Activated CD4-positive, alpha-beta T cell treated with anti-CD3 and anti-CD28 coated beads, Interleukin-2, Interleukin-4, amounts not matched to agents 100 ng/mL and 50 ng/mL, durations not matched to agents 16 hours and 8 hours (primary cell): Measurements from ENCODE around the gene SPTA1.
"Not testable (repeated sequence)": the region's sequence is repeated elsewhere in the genome, so short reads cannot be mapped to it uniquely, and the experiment has no call there.

Source experiments
- DNase-seq: peaks from one replicate; pipeline ENCODE4 v3.0.0-alpha.2; 2020; ENCODE audit warnings: low spot score

SPTA1 gene

DNA sequence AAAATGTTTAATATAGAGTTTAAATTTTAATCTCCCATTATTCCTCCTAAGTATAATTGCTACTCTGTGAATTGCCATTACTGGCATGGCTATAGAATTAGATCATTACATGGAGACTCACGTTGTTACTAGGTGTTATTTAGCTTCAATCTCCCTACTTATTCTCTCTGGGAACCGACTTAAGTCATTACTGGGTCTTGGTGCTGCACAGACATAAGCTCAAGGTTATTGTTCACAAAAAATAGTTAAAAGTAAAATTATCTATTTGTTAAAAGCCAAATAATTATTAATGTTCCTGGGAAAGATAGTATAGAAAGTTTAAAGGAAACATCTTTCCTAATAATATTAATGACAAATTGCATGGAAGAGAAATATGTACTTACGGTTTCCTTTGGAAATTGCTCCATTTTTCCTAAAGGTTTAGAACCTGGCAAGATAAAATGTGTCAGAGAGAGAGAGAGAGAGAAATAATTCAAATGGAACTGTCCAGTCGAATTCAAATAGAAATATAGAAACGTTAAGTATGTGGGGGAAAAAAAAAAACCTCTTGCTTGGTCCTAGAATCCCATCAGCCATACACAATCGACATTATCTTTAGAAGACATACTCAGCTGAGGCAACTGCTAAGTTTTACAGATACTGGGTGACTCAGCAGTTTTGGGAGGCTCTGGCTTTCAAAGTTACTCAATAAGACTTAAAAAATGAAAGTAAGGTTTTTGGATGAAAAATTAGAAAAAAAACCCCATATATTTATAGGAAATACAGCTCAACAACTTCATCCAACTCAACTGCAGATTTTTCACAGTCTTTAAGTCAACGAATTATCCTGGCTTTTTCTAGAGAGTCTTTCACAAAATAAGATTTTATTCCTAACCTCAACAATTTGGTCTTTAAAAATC, at the start of gene SPTA1:
Gene SPTA1 (minus strand): TSS at position 605 of the 899 bp plus-strand sequence. CDS start 198 bp downstream, at position 407.
- no peak for DNase-seq

GRCh38 chr1:158735848-158736247, 49.3 kb upstream of the SPTA1 start:
- DNase-seq, result no peak

DNA sequence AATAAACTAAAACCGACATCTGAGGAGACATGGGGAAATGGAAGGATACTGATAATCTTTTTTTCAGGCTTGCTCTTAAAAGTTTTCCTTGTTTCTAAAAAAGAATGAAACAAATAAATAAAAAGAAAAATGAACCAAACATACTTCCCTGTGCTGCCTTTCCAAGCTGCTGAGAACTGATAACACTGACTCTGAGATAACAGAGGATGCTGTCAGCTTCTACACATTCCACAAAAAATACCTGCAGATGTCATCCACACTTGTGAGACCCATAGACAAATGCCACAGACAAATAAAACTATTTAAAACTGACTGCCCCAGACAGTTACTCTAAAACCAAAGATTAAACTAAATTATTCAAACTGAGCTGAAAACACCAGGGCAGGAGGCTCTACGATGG, 46.0 kb upstream of the SPTA1 start:
- no peak for DNase-seq

DNA sequence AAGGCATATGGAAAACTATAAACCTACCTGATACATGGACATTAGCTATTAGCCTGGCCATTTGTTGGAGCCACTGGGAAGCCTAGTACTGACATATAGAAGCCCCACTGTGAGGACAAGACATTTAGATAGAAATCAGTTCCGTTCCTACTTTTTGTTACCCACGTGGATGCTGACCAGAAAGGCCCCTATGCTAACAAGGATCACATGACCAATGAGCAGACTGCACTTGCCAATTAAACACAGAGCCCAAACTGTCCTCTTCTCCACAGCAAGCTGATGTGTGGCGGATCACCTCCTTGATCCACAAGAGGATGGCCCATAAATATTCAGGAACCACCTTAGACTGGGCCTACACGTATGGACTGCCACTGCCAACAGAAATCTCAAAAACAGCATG, 45.2 kb upstream of the SPTA1 start:
- no peak for DNase-seq

DNA sequence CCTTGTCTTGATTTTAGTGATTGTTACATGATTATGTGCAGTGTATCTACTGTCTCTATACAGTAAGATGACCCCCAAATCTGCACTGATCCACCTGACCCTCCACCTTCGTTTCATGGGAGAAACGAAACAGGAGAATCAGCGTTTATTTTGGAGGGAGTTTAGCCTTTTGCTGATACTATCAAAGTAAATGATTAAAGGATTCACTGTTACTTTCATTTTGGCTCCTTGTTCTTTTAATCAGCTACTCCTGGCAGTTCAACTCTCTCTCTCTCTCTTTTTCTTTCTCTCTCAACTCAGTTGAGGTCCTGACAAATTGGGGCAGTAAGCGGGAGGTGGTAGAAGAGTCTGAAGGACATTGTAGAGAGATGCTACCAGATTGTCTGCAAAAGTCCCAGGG, 43.9 kb upstream of the SPTA1 start:
- DNase-seq, result no peak

DNA sequence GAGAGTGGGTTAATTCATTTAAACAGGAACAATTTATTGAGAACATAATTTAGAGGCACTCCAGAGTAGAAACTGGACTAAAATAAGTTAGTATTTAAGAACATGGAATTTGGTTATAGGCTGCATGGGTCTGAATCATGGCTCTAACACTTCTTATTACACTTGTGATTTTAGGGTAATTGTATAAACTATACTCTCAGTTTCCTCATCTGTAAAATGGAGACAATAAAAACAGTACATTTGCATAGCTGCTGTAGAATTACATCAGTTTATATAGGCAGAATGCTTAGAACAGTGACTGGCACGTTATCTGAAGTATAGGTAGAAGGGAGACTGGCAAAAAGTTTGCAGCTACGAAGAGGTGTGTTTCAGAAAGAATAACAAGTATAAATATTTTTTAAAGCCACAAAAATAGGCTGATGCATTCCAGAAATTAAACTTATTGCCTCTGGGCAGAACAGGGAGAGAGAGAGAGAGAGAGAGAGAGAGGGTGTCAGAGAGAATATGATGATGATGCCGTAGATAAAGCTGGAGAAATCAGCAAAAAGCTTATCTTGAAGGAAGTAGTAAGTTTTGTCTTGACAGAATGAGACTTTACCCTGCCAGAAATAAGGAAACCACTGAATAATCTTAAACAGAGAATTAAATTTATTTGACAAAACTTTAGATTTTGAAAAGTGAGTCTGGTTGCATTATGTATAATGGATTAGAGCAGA, 42.2 kb upstream of the SPTA1 start:
- no peak for DNase-seq

- no peak for DNase-seq
Measured at GRCh38 chr1:158724442-158724841, 37.9 kb upstream of the SPTA1 start.

- no peak for DNase-seq
Measured at GRCh38 chr1:158720620-158721019, 34.1 kb upstream of the SPTA1 start, which contains the start of gene OR6K3. Gene OR6K3, minus strand, starts transcription at chr1:158720720. Its CDS starts 2,605 bp downstream, at chr1:158718115.

DNA sequence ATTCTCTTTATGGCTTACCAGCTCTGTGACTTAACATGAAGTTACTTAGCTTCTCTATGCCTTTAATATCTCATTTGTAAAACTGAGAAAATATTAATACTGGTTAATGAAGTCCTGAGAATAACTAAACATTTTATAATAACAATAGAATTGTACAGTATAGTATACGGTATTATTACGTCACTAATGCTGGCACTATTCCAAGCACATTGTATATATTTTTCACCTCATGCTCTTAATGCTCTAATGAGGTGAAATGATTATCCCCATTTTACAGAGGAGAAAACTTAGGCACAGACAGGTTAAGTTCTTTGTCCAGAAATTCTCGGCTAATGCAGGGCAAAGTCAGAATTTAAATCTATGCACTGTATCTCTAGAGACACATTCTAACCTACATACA, 33.1 kb upstream of the SPTA1 start:
- no peak for DNase-seq

DNA sequence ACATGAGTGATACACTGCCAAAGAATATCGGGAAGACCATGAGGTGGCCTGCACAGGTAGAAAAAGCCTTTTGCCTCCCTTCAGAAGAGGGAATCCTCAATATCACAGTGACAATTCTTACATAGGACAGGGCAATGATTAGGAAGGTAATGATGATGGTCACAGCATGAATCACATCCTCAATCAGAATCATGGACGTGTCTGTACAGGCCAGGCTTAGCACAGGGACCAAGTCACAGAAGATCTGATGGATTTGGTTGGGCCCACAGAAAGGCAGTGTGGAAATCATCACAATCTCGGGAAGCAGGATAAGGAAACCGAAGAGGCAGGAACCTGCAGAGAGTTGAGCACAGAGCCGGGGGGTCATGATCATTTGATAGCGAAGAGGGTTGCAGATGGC, 30.8 kb upstream of the SPTA1 start:
- no peak for DNase-seq

DNA sequence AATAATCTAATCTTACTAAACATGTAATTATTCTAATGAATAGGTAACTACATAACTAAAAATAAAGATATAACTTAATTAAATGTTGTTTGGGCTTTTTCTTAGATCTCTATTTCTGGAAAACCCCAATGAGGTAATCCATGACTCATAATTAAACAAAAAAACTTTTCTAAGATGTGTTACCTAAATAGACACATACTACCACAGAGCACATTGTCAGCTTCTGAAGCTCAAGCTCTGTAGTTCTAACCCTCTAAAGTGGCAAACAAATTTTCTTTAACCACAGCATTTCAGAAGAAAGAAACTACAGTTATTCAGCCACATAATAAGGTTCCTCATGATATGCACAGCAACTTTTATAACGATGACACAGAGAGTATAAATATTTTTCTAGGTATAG, 29.8 kb upstream of the SPTA1 start:
- peak; percentile 50 for DNase-seq

DNA sequence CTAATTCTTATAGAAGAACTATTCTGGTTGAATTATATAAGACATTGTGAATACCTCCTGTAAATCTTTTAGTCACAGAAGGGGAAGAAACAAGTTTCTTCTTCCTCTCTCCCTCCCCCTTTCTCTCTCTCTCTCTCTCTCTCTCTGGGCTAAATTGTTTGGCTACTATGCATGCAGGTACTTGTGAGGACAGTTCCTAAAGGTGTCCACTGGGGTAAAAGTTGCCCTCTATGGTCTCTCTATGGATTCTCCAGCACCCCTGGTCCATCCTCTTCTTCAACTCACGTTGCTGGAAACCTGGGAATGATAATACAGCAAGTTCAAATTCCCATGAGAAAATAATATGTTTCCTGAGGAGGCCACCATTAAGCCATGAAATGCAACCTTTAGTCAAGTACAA, 28.2 kb upstream of the SPTA1 start:
- no peak for DNase-seq

GRCh38 chr1:158711098-158711497, 24.6 kb upstream of the SPTA1 start:
- no peak for DNase-seq

- DNase-seq, result no peak
Measured at GRCh38 chr1:158706096-158706495, 19.6 kb upstream of the SPTA1 start.

- no peak for DNase-seq
Measured at GRCh38 chr1:158700552-158700951, 14.0 kb upstream of the SPTA1 start, which contains the start of gene OR6K2. Gene OR6K2, minus strand, starts transcription at chr1:158700652. Its CDS starts 0 bp downstream, at chr1:158700652.

- DNase-seq, result no peak
Measured at GRCh38 chr1:158694596-158694995, 8.1 kb upstream of the SPTA1 start.

DNA sequence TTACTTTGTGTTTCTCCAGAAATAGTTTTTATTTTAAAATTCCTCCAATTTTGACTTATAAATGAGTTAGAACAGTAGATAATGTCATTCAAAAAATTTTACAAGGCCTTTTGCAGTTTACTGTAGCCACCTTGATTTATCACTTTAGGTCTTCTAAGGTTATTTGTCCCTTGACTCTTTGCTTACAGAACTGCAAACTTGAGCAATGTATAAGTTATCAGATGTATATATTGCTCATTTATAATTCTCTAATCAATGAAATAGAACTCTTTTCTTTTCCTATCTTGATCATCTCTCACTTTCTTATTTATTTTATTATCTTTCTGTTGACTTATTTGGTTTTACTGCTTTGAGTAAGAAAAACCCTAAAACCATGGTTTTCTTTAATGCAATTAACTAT, 5.8 kb upstream of the SPTA1 start:
- no peak for DNase-seq

DNA sequence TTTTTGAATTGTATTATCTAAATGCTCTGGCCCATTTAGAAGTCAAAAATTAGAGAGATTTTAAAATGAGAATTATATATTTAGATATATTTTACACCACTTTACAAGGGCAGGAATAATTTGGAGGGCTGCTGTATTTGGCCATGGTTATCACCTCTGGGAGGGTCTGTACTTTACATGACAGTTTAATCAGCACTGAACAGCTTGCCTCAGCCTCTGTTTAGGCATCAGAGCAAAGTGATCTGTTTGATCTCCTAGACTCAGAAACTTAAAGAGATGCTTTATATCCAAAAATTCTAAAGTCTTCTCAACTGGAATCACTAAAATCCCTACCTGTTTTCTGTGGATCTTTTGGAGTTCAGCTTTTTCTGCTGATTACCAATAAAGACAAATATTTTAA, 5.4 kb upstream of the SPTA1 start:
- no peak for DNase-seq

- not testable (repeated sequence) for DNase-seq
Measured at GRCh38 chr1:158691149-158691548, 4.6 kb upstream of the SPTA1 start.

- no peak for DNase-seq
Measured at GRCh38 chr1:158689875-158690274, 3.4 kb upstream of the SPTA1 start.

DNA sequence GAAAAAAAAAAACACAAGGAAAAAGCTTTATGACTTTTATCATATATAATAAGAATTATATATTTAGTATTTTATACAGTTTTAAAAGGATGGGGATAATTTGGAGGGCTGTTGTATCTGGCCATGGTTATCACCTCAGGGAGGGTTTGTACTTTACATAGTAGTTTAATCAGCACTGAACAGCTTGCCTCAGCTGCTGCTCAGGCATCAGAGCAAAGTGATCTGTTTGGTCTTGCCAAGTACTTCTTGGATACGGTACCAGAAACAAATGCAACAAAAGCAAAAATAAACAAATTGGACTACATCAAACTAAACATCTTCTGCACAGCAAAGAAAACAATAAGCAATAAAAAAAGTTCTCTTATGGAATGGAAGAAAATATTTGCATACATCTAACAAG, 2.6 kb upstream of the SPTA1 start:
- no peak for DNase-seq

- not testable (repeated sequence) for DNase-seq
Measured at GRCh38 chr1:158688343-158688742, 1.8 kb upstream of the SPTA1 start.

DNA sequence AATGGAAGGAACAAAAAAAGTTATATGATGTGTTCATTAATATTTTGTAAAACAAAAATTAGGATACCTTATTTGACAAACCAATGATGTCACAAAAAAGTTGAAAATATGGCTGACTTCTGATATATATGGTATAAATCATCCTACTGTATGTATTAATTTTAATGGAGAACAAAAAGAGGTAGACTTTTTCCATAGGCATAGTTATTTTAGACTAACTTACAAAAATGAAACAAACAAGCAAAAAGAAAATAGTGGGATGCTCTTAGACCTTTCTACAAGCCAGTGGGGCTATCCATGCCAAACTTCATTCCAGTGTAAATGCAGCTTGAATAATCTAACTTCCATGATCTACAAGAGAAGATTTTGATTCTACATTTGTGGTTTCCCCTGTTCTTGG, 522 bp upstream of the SPTA1 start:
- DNase-seq, result no peak
